Gastrocnemius medialis (tissue), 4 donors: Measurements from ENCODE around the gene DIPK2A. TPM values are rescaled to one million over a fixed set of nuclear protein-coding genes. Genes with fewer than 3 reads are reported as not detected.
A peak's percentile ranks its signal among the peaks of the same experiment; 100 is the strongest.

Experiments used
- ATAC-seq, 2 donors: fragments of 150-250 bp; one replicate each; pipeline ENCODE4 v1.9.1; 2016
- DNase-seq, 2 donors: peaks; one replicate each; pipeline ENCODE4 v3.0.0-alpha.2; 2019
- H3K27ac ChIP-seq, 4 donors: fragments of 200-600 bp; sonication (generic); 1 replicate in 1 of 4; 2 replicates in 3 of 4; pipeline ENCODE4 v1.5.1; 2016 to 2018; ENCODE audit warnings: mild to moderate bottlenecking in 2 of 4, moderate library complexity in 1 of 4
- H3K27me3 ChIP-seq, 3 donors: fragments of 200-600 bp; sonication (generic) in 2 of 3; 1 replicate in 1 of 3; 2 replicates in 2 of 3; pipeline versions ENCODE4 v1.5.1 to v1.6.0; 2016 to 2019; ENCODE audit warnings: mild to moderate bottlenecking in 1 of 3, moderate library complexity in 1 of 3
- H3K36me3 ChIP-seq, 2 donors: fragments of 200-600 bp; sonication (generic) in 1 of 2; one replicate each; pipeline ENCODE4 v1.5.1; 2017 to 2018
- H3K4me1 ChIP-seq, 2 donors: fragments of 200-600 bp; sonication (generic) in 1 of 2; one replicate each; pipeline ENCODE4 v1.5.1; 2016 to 2017; ENCODE audit warnings: mild to moderate bottlenecking in 2 of 2
- H3K4me3 ChIP-seq, 4 donors: fragments of 200-600 bp; sonication (generic) in 3 of 4; 1 replicate in 1 of 4; 2 replicates in 3 of 4; pipeline ENCODE4 v1.5.1; 2016 to 2019; ENCODE audit warnings: mild to moderate bottlenecking in 2 of 4
- H3K9me3 ChIP-seq, 3 donors: fragments of 200-600 bp; sonication (generic) in 2 of 3; 1 replicate in 1 of 3; 2 replicates in 2 of 3; pipeline ENCODE4 v1.5.1; 2016 to 2019
- POLR2A ChIP-seq, 2 donors: fragments of 450-650 bp; IDR thresholded peaks; one replicate each; pipeline ENCODE4 v1.6.1; 2017; ENCODE audit warnings: antibody characterized with exemption in 2 of 2, mild to moderate bottlenecking in 2 of 2, moderate library complexity in 2 of 2
- in situ Hi-C, 4 donors: fragments of 200-750 bp; cut with MboI; loops; one replicate each; pipeline versions ENCODE4 v1.15.0 to v1.8.0; 2017; ENCODE audit warnings: low sequenced_read_pairs in 4 of 4
- intact Hi-C: fragments of 100-400 bp; cut with DNase I; formaldehyde crosslinking; loops from one replicate; pipeline ENCODE4 v1.15.1; 2023; ENCODE audit warnings: low total_unique reads
- total RNA-seq, 4 donors: library from RNA; depleted of rRNA; stranded (reverse); fragments of >200 nt; gene quantifications; one replicate each; pipeline versions ENCODE4 v1.1.0 to v1.2.3, GENCODE V29; 2016
- TF ChIP-seq, protein P1 (sequence below), 5 experiments: fragments of 450-650 bp in 3 of 5; fragments of 200-600 bp in 2 of 5; sonication (generic) in 2 of 5; IDR thresholded peaks in 4 of 5; conservative IDR thresholded peaks in 1 of 5; 1 replicate in 4 of 5; 2 replicates in 1 of 5; pipeline ENCODE4 v1.5.1; 2016 to 2019; ENCODE audit warnings: antibody characterized with exemption in 5 of 5, mild to moderate bottlenecking in 3 of 5, moderate library complexity in 3 of 5

The DIPK2A gene
- total RNA-seq, 4 donors from 2014 or later, result 7.7 to 14.1 (median 10.4) TPM

DNA sequence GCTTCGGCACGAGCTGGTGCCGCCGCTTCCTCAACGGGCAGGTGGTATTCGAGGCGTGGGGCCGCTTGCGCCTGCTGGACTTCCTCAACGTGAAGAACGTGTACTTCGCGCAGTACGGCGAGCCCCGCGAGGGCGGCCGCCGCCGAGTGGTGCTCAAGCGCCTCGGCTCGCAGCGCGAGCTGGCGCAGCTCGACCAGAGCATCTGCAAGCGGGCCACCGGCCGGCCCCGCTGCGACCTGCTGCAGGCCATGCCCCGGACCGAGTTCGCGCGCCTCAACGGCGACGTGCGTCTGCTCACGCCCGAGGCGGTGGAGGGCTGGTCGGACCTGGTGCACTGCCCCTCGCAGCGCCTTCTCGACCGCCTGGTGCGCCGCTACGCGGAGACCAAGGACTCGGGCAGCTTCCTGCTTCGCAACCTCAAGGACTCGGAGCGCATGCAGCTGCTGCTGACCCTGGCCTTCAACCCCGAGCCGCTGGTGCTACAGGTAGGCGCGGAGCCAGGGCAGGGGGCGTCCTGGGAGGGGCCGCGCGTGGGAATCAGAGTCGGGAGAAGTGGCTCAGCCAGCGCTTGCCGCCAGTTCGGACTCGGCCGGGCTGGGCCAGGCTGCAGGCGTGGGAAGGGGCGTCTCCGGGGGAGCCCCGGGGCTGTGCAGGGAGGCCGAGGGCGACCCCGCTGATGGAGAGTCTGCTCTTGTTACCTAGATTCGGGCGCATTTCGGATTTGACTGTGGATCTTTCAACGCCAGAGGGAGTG lies 1.1 kb downstream of the DIPK2A start:
- DNase-seq (peak; percentile 50 to 60), ATAC-seq (peak; percentile 38 to 49)
- Histone ChIP-seq H3K27ac (peak overlapping the region; percentile 92 to 97 (median 94)), H3K4me1 (peaks cover 30 to 38% of the 10 kb centered on the region in 2 donors), H3K27me3 (no peaks in the 10 kb centered on the region), H3K4me3 (peak overlapping the region; percentile 85 to 94 (median 89)), H3K36me3 (no peaks in the 10 kb centered on the region), H3K9me3 (no peaks in the 10 kb centered on the region)
- in situ Hi-C loops (loop anchor here in 2 of 4 donors (25.0 kb wide), 1 partner anchor 185 kb away; no protein-coding TSS in a partner anchor), intact Hi-C loops (loop anchor here (5.0 to 10.0 kb wide), 2 partner anchors 60 to 802 kb away; no protein-coding TSS in a partner anchor)
- TF ChIP-seq, protein P1, sequence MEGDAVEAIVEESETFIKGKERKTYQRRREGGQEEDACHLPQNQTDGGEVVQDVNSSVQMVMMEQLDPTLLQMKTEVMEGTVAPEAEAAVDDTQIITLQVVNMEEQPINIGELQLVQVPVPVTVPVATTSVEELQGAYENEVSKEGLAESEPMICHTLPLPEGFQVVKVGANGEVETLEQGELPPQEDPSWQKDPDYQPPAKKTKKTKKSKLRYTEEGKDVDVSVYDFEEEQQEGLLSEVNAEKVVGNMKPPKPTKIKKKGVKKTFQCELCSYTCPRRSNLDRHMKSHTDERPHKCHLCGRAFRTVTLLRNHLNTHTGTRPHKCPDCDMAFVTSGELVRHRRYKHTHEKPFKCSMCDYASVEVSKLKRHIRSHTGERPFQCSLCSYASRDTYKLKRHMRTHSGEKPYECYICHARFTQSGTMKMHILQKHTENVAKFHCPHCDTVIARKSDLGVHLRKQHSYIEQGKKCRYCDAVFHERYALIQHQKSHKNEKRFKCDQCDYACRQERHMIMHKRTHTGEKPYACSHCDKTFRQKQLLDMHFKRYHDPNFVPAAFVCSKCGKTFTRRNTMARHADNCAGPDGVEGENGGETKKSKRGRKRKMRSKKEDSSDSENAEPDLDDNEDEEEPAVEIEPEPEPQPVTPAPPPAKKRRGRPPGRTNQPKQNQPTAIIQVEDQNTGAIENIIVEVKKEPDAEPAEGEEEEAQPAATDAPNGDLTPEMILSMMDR (IDR thresholded peaks at IDR 0.05 in 4 of 5, conservative IDR thresholded peaks at IDR 0.05 in 1 of 5), result peak in 2 of 5 experiments; percentile 46 to 52
- TF ChIP-seq POLR2A (IDR thresholded peaks at IDR 0.05), result no peak

DNA sequence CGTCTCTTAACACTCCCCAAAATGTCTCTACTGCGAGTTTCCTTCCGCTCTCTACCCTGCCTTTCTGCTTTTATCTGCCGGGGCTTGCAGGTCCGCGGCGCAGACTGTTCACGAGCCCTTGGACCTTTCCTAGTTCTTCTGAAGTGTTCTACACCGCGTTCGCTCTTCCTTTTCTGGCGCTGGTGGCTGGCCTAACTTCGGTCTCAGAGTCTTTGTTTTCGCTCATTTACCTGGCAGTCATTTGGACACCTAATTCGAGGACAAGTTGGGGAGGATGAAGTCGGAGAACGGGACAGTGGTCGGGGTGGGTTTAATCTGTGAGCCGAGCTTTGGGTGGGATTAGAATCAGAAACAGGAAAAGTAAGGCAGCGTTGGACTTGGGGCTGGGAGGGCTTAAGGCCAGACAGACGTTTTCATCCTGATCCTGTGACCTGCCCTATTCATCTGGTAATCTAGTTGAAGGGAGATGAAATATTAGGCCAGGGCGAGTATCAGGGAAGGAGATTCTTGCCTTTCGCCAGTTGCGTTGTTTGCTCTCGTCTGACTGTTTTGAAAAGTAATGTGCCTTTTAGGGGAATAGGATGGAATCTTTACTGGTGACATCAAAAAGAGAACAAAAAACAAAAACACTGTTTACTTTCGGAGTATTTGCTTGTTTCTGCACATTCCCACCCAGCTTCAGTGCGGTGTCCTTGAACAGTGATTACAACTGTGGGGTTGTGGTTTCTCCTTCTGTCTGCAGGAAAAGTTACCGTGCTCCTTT lies 1.8 kb downstream of the DIPK2A start:
- DNase-seq, result peak in 1 of 2 donors; percentile 41
- H3K9me3 ChIP-seq, result no peaks in the 10 kb centered on the region
- ATAC-seq, result peak; percentile 15 to 38
- peak overlapping the region; percentile 85 to 94 (median 89) for H3K4me3 ChIP-seq
- no peaks in the 10 kb centered on the region for H3K27me3 ChIP-seq
- intact Hi-C loops (loop anchor here (5.0 to 10.0 kb wide), 2 partner anchors 59 to 801 kb away; no protein-coding TSS in a partner anchor), in situ Hi-C loops (loop anchor here in 2 of 4 donors (25.0 kb wide), 1 partner anchor 186 kb away; no protein-coding TSS in a partner anchor)
- peaks cover 30 to 38% of the 10 kb centered on the region in 2 donors for H3K4me1 ChIP-seq
- TF ChIP-seq POLR2A (IDR thresholded peaks at IDR 0.05), result peak in 1 of 2 donors; percentile 14
- TF ChIP-seq, protein P1 (IDR thresholded peaks at IDR 0.05 in 4 of 5, conservative IDR thresholded peaks at IDR 0.05 in 1 of 5), result peak in 2 of 5 experiments; percentile 9 to 31
- no peaks in the 10 kb centered on the region for H3K36me3 ChIP-seq
- peak overlapping the region; percentile 92 to 97 (median 94) for H3K27ac ChIP-seq

DNA sequence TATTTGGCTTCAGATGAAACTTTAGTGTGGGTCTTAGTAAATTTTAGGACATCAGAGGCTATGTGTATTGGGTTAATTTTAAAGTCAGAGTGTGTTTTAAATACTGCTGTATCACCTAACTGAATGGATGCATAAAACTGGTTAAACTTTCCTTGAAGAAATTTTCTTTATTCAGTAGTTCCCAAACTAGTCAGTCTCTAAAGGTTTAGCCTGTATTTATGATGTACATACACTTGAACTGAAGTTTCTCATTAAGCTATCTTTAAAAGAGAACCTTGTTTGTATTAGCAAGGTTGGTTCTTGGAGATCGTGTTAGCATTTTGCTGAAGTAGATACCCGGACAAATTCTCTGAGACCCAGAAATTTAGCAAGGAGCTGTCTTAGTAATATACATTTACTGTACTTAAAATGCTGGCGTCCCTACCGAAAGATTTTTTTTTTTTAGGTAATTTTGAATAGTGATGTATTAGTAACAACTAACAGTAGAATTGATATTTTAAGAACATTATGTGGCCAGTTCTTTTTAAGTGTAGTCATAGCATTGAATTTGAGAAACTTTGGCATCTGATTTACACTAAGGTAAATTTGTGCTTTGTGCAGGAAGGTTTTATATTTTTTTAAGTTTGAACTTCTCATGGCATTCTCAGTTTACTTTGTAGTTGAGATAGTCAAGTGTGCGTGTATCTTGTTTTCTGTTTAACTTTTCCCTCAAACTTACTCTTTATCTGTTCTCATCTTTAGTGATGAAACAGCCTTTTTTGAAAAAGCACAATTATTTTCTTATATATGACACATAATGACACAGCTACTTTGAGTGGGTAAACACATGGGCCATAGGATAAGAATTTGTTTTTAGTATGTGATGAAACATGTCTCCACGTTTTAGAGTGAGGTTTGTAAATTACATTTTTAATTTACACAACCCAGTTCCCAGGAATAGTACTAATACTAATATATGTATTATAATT lies 2.9 kb downstream of the DIPK2A start:
- no peak for ATAC-seq
- Histone ChIP-seq H3K36me3 (no peaks in the 10 kb centered on the region), H3K27me3 (no peaks in the 10 kb centered on the region), H3K27ac (peak overlapping the region; percentile 92 to 97 (median 94)), H3K4me1 (peaks cover 40 to 41% of the 10 kb centered on the region in 2 donors), H3K4me3 (peak overlapping the region; percentile 85 to 94 (median 89)), H3K9me3 (no peaks in the 10 kb centered on the region)
- intact Hi-C loops, result loop anchor here (5.0 to 10.0 kb wide), 2 partner anchors 58 to 800 kb away; no protein-coding TSS in a partner anchor
- DNase-seq, result no peak
- in situ Hi-C loops, result loop anchor here in 2 of 4 donors (25.0 kb wide), 1 partner anchor 187 kb away; no protein-coding TSS in a partner anchor
- TF ChIP-seq POLR2A (IDR thresholded peaks at IDR 0.05), result no peak
- TF ChIP-seq, protein P1 (IDR thresholded peaks at IDR 0.05 in 4 of 5, conservative IDR thresholded peaks at IDR 0.05 in 1 of 5), result no peak
